Measurements from ENCODE around the gene KRT74.

GRCh38 chr12:52543985-52544883, 29.4 kb downstream of the KRT74 start:
- TF ChIP-seq POLR2A (IDR thresholded peaks at IDR 0.05) (no peak), CTCF (IDR thresholded peaks at IDR 0.05) (peak in 1 of 6 experiments; percentile 17)
